ENCODE data around the gene CLEC16A.

CLEC16A gene

GRCh38 chr16:10983159-10983558 lies 38.8 kb downstream of the CLEC16A start:
- Histone ChIP-seq H3K36me3 (ENCODE audit: control insufficient read depth, insufficient read depth, low read length) (peaks cover 9% of the 10 kb centered on the region), H3K4me3 (ENCODE audit: low read depth, low read length) (no peak overlapping the region), H3K4me1 (ENCODE audit: control insufficient read depth, insufficient read depth, low read length) (peaks cover 11% of the 10 kb centered on the region; the same call in 1 of the 2 replicates), H3K27me3 (ENCODE audit: control insufficient read depth, insufficient read depth, low read length) (no peaks in the 10 kb centered on the region), H3K27ac (ENCODE audit: low read depth, low read length) (no peak overlapping the region), H3K9ac (ENCODE audit: low read length) (no peak overlapping the region), H3K9me3 (ENCODE audit: control insufficient read depth, insufficient read depth, low read depth, low read length) (no peaks in the 10 kb centered on the region)

GRCh38 chr16:10984509-10984908 lies 40.1 kb downstream of the CLEC16A start:
- Histone ChIP-seq H3K9ac (ENCODE audit: low read length) (no peak overlapping the region), H3K4me1 (ENCODE audit: control insufficient read depth, insufficient read depth, low read length) (no peaks in the 10 kb centered on the region; the same call in 1 of the 2 replicates), H3K4me3 (ENCODE audit: low read depth, low read length) (no peak overlapping the region), H3K36me3 (ENCODE audit: control insufficient read depth, insufficient read depth, low read length) (peaks cover 7% of the 10 kb centered on the region; the same call in 1 of the 2 replicates), H3K9me3 (ENCODE audit: control insufficient read depth, insufficient read depth, low read depth, low read length) (no peaks in the 10 kb centered on the region), H3K27ac (ENCODE audit: low read depth, low read length) (no peak overlapping the region), H3K27me3 (ENCODE audit: control insufficient read depth, insufficient read depth, low read length) (no peaks in the 10 kb centered on the region)

GRCh38 chr16:10987361-10988163 lies 43.2 kb downstream of the CLEC16A start:
- H3K4me1 ChIP-seq (ENCODE audit: control insufficient read depth, insufficient read depth, low read length): peaks cover 11% of the 10 kb centered on the region
- H3K4me3 ChIP-seq (ENCODE audit: low read depth, low read length): no peak overlapping the region
- H3K9me3 ChIP-seq (ENCODE audit: control insufficient read depth, insufficient read depth, low read depth, low read length): no peaks in the 10 kb centered on the region
- H3K27ac ChIP-seq (ENCODE audit: low read depth, low read length): no peak overlapping the region
- H3K27me3 ChIP-seq (ENCODE audit: control insufficient read depth, insufficient read depth, low read length): no peaks in the 10 kb centered on the region
- peaks cover 7% of the 10 kb centered on the region; the same call in 1 of the 2 replicates for H3K36me3 ChIP-seq (ENCODE audit: control insufficient read depth, insufficient read depth, low read length)
- H3K9ac ChIP-seq (ENCODE audit: low read length): no peak overlapping the region

- H3K27me3 ChIP-seq (ENCODE audit: control insufficient read depth, insufficient read depth, low read length): no peaks in the 10 kb centered on the region
- H3K36me3 ChIP-seq (ENCODE audit: control insufficient read depth, insufficient read depth, low read length): 0 out of 2 replicates have a peak, but pooled peaks cover 3% of the 10 kb centered on the region
- no peak overlapping the region for H3K4me3 ChIP-seq (ENCODE audit: low read depth, low read length)
- H3K27ac ChIP-seq (ENCODE audit: low read depth, low read length): no peak overlapping the region
- H3K9ac ChIP-seq (ENCODE audit: low read length): no peak overlapping the region
- peaks cover 18% of the 10 kb centered on the region for H3K4me1 ChIP-seq (ENCODE audit: control insufficient read depth, insufficient read depth, low read length)
- no peaks in the 10 kb centered on the region for H3K9me3 ChIP-seq (ENCODE audit: control insufficient read depth, insufficient read depth, low read depth, low read length)
These were observed 43.9 kb downstream of the CLEC16A start for GRCh38 chr16:10988164-10988803.

- H3K36me3 ChIP-seq (ENCODE audit: control insufficient read depth, insufficient read depth, low read length): peaks cover under 1% of the 10 kb centered on the region; the same call in 1 of the 2 replicates
- H3K27ac ChIP-seq (ENCODE audit: low read depth, low read length): no peak overlapping the region
- H3K9ac ChIP-seq (ENCODE audit: low read length): no peak overlapping the region
- H3K9me3 ChIP-seq (ENCODE audit: control insufficient read depth, insufficient read depth, low read depth, low read length): no peaks in the 10 kb centered on the region
- H3K27me3 ChIP-seq (ENCODE audit: control insufficient read depth, insufficient read depth, low read length): no peaks in the 10 kb centered on the region
- peaks cover 19% of the 10 kb centered on the region for H3K4me1 ChIP-seq (ENCODE audit: control insufficient read depth, insufficient read depth, low read length)
- H3K4me3 ChIP-seq (ENCODE audit: low read depth, low read length): no peak overlapping the region
These were observed 44.5 kb downstream of the CLEC16A start for GRCh38 chr16:10988879-10989278.

GRCh38 chr16:10989559-10989958 lies 45.2 kb downstream of the CLEC16A start:
- Histone ChIP-seq H3K36me3 (ENCODE audit: control insufficient read depth, insufficient read depth, low read length) (peaks cover 6% of the 10 kb centered on the region), H3K27me3 (ENCODE audit: control insufficient read depth, insufficient read depth, low read length) (no peaks in the 10 kb centered on the region), H3K4me3 (ENCODE audit: low read depth, low read length) (no peak overlapping the region), H3K27ac (ENCODE audit: low read depth, low read length) (no peak overlapping the region), H3K9me3 (ENCODE audit: control insufficient read depth, insufficient read depth, low read depth, low read length) (no peaks in the 10 kb centered on the region), H3K9ac (ENCODE audit: low read length) (no peak overlapping the region), H3K4me1 (ENCODE audit: control insufficient read depth, insufficient read depth, low read length) (peaks cover 19% of the 10 kb centered on the region)

GRCh38 chr16:10990378-10990777 lies 46.0 kb downstream of the CLEC16A start:
- no peak overlapping the region for H3K27ac ChIP-seq (ENCODE audit: low read depth, low read length)
- H3K27me3 ChIP-seq (ENCODE audit: control insufficient read depth, insufficient read depth, low read length): no peaks in the 10 kb centered on the region
- H3K36me3 ChIP-seq (ENCODE audit: control insufficient read depth, insufficient read depth, low read length): peaks cover 6% of the 10 kb centered on the region
- no peaks in the 10 kb centered on the region for H3K9me3 ChIP-seq (ENCODE audit: control insufficient read depth, insufficient read depth, low read depth, low read length)
- H3K4me3 ChIP-seq (ENCODE audit: low read depth, low read length): no peak overlapping the region
- peaks cover 19% of the 10 kb centered on the region for H3K4me1 ChIP-seq (ENCODE audit: control insufficient read depth, insufficient read depth, low read length)
- no peak overlapping the region for H3K9ac ChIP-seq (ENCODE audit: low read length)

- Histone ChIP-seq H3K4me1 (ENCODE audit: control insufficient read depth, insufficient read depth, low read length) (peaks cover 19% of the 10 kb centered on the region), H3K9ac (ENCODE audit: low read length) (no peak overlapping the region), H3K27ac (ENCODE audit: low read depth, low read length) (no peak overlapping the region), H3K36me3 (ENCODE audit: control insufficient read depth, insufficient read depth, low read length) (peaks cover 6% of the 10 kb centered on the region), H3K9me3 (ENCODE audit: control insufficient read depth, insufficient read depth, low read depth, low read length) (no peaks in the 10 kb centered on the region), H3K27me3 (ENCODE audit: control insufficient read depth, insufficient read depth, low read length) (no peaks in the 10 kb centered on the region), H3K4me3 (ENCODE audit: low read depth, low read length) (no peak overlapping the region)
These were observed 47.7 kb downstream of the CLEC16A start for GRCh38 chr16:10992112-10992511.

- H3K4me3 ChIP-seq (ENCODE audit: low read depth, low read length): no peak overlapping the region
- no peak overlapping the region for H3K9ac ChIP-seq (ENCODE audit: low read length)
- no peak overlapping the region for H3K27ac ChIP-seq (ENCODE audit: low read depth, low read length)
- H3K9me3 ChIP-seq (ENCODE audit: control insufficient read depth, insufficient read depth, low read depth, low read length): no peaks in the 10 kb centered on the region
- peaks cover 19% of the 10 kb centered on the region for H3K4me1 ChIP-seq (ENCODE audit: control insufficient read depth, insufficient read depth, low read length)
- no peaks in the 10 kb centered on the region for H3K27me3 ChIP-seq (ENCODE audit: control insufficient read depth, insufficient read depth, low read length)
- peaks cover 6% of the 10 kb centered on the region for H3K36me3 ChIP-seq (ENCODE audit: control insufficient read depth, insufficient read depth, low read length)
These were observed 48.4 kb downstream of the CLEC16A start for GRCh38 chr16:10992797-10993196.

GRCh38 chr16:10993649-10994048 lies 49.3 kb downstream of the CLEC16A start:
- Histone ChIP-seq H3K36me3 (ENCODE audit: control insufficient read depth, insufficient read depth, low read length) (peaks cover 6% of the 10 kb centered on the region), H3K9me3 (ENCODE audit: control insufficient read depth, insufficient read depth, low read depth, low read length) (no peaks in the 10 kb centered on the region), H3K4me3 (ENCODE audit: low read depth, low read length) (no peak overlapping the region), H3K9ac (ENCODE audit: low read length) (no peak overlapping the region), H3K27ac (ENCODE audit: low read depth, low read length) (no peak overlapping the region), H3K27me3 (ENCODE audit: control insufficient read depth, insufficient read depth, low read length) (no peaks in the 10 kb centered on the region), H3K4me1 (ENCODE audit: control insufficient read depth, insufficient read depth, low read length) (peaks cover 19% of the 10 kb centered on the region)

- Histone ChIP-seq H3K4me3 (ENCODE audit: low read depth, low read length) (no peak overlapping the region), H3K9me3 (ENCODE audit: control insufficient read depth, insufficient read depth, low read depth, low read length) (no peaks in the 10 kb centered on the region), H3K27me3 (ENCODE audit: control insufficient read depth, insufficient read depth, low read length) (no peaks in the 10 kb centered on the region), H3K36me3 (ENCODE audit: control insufficient read depth, insufficient read depth, low read length) (peaks cover 6% of the 10 kb centered on the region), H3K9ac (ENCODE audit: low read length) (no peak overlapping the region), H3K4me1 (ENCODE audit: control insufficient read depth, insufficient read depth, low read length) (peaks cover 19% of the 10 kb centered on the region), H3K27ac (ENCODE audit: low read depth, low read length) (no peak overlapping the region)
These were observed 50.2 kb downstream of the CLEC16A start for GRCh38 chr16:10994571-10994970.
